D721Med (cell line): ENCODE data around the gene TTC7B.

Experiments
- DNase-seq: peaks from one replicate; pipeline ENCODE4 v3.0.0; 2011; ENCODE audit warnings: low spot score; ENCODE audit not compliant: insufficient read length
- FAIRE-seq: peaks from 2 replicates; lab custom pipeline; 2011; peaks lifted over from hg19 to GRCh38; lab: Jason Lieb, UNC
- TF ChIP-seq, protein P1 (sequence below): IDR thresholded peaks from 2 replicates; pipeline ENCODE4 v1.5.1; 2012; ENCODE audit warnings: mild to moderate bottlenecking, control low read depth; ENCODE audit not compliant: insufficient read depth; ENCODE audit errors: missing control alignments

Gene TTC7B

DNA sequence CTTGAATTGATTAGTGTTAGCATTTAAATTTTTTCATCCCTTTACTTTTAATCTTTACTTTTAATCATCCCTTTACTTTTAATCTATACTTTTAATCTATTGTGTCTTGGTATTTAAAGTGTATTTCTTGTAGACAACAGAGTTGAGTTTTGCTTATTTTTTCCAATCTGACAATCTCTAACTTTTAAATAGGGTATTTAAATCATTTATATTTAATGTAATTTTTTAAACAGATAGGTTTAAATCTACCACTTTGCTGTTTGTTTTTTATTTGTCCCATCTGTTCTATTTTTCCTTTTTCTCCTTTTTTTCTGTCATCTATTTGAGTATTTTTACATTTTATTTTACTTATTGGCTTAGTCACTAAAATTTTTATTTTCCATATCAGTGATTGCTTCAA lies 68.3 kb downstream of the TTC7B start:
- TF ChIP-seq, protein P1, sequence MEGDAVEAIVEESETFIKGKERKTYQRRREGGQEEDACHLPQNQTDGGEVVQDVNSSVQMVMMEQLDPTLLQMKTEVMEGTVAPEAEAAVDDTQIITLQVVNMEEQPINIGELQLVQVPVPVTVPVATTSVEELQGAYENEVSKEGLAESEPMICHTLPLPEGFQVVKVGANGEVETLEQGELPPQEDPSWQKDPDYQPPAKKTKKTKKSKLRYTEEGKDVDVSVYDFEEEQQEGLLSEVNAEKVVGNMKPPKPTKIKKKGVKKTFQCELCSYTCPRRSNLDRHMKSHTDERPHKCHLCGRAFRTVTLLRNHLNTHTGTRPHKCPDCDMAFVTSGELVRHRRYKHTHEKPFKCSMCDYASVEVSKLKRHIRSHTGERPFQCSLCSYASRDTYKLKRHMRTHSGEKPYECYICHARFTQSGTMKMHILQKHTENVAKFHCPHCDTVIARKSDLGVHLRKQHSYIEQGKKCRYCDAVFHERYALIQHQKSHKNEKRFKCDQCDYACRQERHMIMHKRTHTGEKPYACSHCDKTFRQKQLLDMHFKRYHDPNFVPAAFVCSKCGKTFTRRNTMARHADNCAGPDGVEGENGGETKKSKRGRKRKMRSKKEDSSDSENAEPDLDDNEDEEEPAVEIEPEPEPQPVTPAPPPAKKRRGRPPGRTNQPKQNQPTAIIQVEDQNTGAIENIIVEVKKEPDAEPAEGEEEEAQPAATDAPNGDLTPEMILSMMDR: no peak
- no peak for FAIRE-seq

DNA sequence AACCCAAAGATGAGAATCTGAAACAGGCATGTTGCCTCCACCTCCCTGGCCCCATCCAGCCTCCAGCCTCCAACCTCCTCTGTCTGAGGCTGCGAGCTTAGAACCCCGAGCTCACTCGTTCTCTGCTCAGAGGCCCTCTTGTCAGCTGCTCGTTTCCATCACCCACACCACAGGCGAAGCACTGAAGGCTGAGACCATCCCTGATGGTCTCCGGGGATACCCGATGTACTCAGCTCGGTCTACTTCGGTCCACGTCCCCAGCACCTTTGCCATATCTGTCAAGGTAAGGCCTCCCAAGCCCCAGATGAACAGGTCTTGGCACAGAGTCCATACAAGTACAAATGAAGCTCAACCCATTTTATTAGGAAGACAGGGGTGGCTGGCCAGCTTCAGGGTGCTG lies 72.4 kb downstream of the TTC7B start:
- DNase-seq (no peak), FAIRE-seq (no peak)
- TF ChIP-seq, protein P1: no peak

More for the DNA sequence above, 68.3 kb downstream of the TTC7B start:
- DNase-seq: no peak

DNA sequence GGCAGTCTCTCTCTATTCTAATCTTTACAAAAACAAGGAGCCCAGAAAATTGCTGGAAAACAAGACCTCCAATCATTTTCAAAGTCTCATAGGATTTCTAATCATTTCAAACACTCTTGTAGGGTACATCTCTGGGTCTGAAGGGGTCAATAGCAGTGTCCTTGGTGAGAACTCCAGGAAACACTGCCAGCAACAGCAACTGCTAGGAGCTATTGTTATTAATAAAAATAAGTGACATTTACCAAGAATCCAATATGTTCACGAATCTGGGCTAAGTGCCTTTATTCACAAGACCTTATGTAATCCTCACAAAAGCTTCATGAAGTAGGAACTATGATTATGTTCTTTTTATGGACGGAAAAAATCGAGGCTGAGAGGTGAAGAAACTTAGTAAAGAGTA lies 72.8 kb downstream of the TTC7B start:
- DNase-seq (no peak), FAIRE-seq (no peak)
- TF ChIP-seq, protein P1: no peak

DNA sequence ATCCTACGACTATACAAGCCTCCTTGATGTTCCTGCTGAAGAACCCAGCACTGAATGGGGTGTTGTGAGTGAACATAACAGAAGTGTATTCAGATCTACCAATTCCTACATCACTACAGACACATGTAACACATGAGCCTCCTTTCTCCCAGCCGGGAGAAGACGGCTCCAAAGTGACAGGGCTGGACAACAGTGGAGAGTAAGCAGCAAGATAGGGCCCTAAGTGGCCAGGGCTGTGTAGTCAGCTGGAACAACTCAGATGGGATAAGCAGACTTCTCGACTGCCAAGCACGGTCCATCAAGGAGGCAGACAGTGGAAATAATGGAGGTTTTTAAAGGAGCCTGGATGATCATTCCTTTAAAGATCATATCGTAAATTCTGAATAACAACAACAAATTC lies 73.5 kb downstream of the TTC7B start:
- no peak for DNase-seq
- FAIRE-seq: no peak
- TF ChIP-seq, protein P1: no peak

DNA sequence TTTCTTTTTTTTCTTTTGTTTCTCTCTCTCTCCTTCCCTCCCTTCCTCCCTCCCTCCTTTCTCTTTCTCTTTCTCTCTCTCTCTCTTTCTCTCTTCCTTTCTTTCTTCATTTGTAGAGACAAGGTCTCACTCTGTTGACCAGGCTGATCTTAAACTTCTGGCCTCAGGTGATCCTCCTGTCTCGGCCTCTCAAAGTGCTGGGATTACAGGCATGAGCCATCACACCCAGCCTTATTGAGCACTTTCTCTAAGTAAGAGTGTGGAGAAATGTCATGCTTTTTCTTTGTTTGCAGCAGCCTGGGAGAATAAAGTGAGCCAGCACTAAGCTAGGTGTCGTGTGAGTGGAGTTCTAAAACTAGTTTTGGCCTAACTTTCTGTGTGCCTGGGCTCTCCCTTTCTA lies 74.0 kb downstream of the TTC7B start:
- no peak for DNase-seq
- no peak for FAIRE-seq
- TF ChIP-seq, protein P1: no peak

DNA sequence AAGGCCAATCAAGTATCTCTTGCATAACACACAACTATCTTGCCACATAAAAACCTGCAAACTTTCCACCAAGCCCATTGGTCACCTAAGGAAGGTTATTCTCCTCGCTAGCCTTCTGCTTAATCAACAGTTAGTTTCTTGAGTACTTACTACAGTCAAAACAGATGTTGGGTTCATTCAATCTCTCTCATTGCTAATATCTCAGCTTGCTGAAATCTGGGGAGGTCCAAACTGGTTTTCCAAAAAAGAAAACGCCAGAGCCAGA lies 74.6 kb downstream of the TTC7B start:
- DNase-seq: no peak
- TF ChIP-seq, protein P1: no peak
- FAIRE-seq: no peak

DNA sequence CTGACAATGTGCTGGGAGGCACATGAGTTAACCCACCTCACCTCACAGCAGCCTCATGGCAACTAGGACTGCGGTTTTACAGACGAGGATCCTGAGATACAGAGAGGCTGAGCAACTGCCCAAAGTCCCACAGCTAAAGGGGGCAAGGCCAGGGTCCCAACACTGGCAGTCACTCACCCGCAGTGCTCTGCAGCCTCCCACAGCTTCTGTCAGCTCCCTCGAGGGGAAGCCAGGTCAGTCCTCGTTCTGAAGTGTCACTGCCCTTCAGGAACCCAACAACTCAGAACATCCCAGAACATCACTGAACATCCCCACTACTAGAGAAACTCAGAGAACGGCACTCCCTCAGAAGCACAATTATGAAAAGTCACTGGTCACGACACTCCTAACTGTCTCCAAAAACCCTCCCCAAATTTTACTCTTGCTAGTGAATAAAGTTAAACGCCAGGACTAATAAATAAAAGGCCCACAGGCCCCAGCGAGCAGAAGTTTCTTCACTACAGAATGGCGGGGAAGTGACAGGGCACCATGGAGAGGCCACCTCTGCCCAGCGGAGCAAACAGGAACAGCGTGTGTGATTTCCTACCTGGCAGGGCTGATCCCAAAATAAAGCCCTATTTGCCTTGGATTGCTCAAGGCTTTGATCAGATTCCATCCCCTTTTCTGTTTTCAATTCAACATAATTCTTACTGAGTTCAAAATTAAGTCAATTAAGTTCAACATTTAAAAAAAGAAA lies 75.1 kb downstream of the TTC7B start:
- DNase-seq (no peak), FAIRE-seq (no peak)
- TF ChIP-seq, protein P1: no peak
